ENCODE results near the gene MYOZ3. TPM values are rescaled to one million over a fixed set of nuclear protein-coding genes. Genes with fewer than 3 reads are reported as not detected.
A peak's percentile ranks its signal among the peaks of the same experiment; 100 is the strongest.

MYOZ3 gene
- polyA plus RNA-seq, 1 experiment, result 0.51 TPM

DNA sequence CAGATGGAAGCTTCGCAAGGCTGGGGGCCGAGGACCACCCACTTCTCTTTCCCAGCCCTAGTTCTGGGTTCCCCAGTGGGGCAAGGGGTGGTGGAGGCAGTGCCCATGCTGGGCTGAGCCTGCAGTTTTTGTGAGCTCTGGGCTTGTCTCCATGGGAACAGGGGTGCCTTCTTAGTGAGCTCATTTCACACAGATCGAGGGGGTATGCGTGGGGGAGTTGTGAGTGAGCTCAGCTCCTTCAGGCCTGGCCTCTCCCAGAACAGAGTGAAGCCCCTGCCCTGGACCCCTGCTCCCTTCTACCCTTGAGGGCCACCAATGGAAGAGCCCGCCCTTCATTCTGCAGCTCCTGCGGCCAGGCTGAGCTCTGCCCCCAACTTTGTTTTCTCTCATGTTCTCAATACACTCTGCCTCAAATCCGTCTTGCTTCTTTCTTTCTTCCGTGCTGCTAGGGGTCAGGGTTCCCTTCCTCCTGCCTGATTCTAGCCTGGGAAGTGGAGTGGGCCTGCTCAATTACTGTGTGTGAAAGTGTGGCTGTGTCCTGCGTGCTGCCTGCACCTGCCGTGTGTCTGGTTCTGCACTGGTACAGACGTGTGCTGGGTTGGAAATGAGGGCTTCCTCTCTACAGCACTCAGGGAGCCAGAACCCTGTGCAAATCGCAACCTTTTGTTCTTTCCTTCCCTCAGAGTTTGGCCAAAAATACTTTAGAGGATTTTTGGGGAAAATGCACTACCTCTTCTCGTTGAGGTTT, 9.0 kb upstream of the MYOZ3 start:
- ChIA-PET CTCF (interaction anchor here (0.5 to 9.3 kb wide), 7 partner anchors 9 to 336 kb away, joined by 3 to 130 read pairs (median 3); no protein-coding TSS in a partner anchor), POLR2A (no interaction called here)
- TF ChIP-seq, protein P1, sequence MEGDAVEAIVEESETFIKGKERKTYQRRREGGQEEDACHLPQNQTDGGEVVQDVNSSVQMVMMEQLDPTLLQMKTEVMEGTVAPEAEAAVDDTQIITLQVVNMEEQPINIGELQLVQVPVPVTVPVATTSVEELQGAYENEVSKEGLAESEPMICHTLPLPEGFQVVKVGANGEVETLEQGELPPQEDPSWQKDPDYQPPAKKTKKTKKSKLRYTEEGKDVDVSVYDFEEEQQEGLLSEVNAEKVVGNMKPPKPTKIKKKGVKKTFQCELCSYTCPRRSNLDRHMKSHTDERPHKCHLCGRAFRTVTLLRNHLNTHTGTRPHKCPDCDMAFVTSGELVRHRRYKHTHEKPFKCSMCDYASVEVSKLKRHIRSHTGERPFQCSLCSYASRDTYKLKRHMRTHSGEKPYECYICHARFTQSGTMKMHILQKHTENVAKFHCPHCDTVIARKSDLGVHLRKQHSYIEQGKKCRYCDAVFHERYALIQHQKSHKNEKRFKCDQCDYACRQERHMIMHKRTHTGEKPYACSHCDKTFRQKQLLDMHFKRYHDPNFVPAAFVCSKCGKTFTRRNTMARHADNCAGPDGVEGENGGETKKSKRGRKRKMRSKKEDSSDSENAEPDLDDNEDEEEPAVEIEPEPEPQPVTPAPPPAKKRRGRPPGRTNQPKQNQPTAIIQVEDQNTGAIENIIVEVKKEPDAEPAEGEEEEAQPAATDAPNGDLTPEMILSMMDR (IDR thresholded peaks at IDR 0.05; ENCODE audit: low read depth, low read length), result no peak

DNA sequence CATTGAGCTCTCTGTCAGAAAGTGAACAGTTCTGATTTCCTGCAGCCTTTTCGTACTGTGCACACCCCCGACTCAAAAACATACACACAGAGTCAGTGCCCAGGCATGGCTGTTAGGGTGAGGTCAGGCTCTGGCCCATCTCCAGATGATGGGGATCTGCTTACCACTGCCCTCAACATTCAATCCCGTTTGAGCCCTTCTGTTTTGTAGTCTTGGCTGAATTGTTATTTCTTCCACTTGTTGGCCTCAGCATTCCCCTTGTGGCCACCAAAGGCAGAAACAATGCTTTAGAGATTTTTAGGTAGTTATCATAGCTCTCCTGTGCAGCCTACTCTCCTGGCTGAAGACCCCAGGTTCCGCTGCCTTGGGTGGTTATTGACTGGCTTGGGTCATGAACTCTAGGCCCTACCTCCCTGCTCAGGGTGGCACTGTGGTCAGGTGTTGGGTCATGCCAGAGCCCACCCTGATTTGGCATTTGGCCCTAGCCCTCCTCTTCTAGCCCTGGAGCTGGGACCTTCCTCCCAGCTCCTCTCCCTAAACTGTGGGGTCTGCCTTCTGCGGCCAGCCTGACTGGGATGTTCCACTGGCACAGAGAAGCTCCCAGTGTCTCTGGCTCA, 7.8 kb upstream of the MYOZ3 start:
- ChIA-PET POLR2A (interaction anchor here (0.6 to 1.8 kb wide), 2 partner anchors 11 to 180 kb away, joined by 7 to 13 read pairs; no protein-coding TSS in a partner anchor), CTCF (interaction anchor here (0.6 to 9.3 kb wide), 10 partner anchors 8 to 1135 kb away, joined by 3 to 130 read pairs (median 4); no protein-coding TSS in a partner anchor)
- H3K27me3 ChIP-seq (ENCODE audit: control insufficient read depth, insufficient read depth, low read length), result no peaks in the 10 kb centered on the region
- H3K27ac ChIP-seq (ENCODE audit: low read depth, low read length), result no peak overlapping the region
- H3K4me3 ChIP-seq (ENCODE audit: low read depth, low read length), result no peak overlapping the region
- TF ChIP-seq, protein P1 (IDR thresholded peaks at IDR 0.05; ENCODE audit: low read depth, low read length), result peak; percentile 53
- no peak for DNase-seq (ENCODE audit: low read depth, low spot score)
- H3K9me3 ChIP-seq (ENCODE audit: control insufficient read depth, insufficient read depth, low read length), result no peaks in the 10 kb centered on the region; the same call in 1 of the 2 replicates

More for the DNA sequence above, 9.0 kb upstream of the MYOZ3 start:
- Histone ChIP-seq H3K27me3 (ENCODE audit: control insufficient read depth, insufficient read depth, low read length) (no peaks in the 10 kb centered on the region), H3K27ac (ENCODE audit: low read depth, low read length) (no peak overlapping the region), H3K9me3 (ENCODE audit: control insufficient read depth, insufficient read depth, low read length) (no peaks in the 10 kb centered on the region; the same call in 1 of the 2 replicates), H3K4me3 (ENCODE audit: low read depth, low read length) (no peak overlapping the region)
- no peak for DNase-seq (ENCODE audit: low read depth, low spot score)

DNA sequence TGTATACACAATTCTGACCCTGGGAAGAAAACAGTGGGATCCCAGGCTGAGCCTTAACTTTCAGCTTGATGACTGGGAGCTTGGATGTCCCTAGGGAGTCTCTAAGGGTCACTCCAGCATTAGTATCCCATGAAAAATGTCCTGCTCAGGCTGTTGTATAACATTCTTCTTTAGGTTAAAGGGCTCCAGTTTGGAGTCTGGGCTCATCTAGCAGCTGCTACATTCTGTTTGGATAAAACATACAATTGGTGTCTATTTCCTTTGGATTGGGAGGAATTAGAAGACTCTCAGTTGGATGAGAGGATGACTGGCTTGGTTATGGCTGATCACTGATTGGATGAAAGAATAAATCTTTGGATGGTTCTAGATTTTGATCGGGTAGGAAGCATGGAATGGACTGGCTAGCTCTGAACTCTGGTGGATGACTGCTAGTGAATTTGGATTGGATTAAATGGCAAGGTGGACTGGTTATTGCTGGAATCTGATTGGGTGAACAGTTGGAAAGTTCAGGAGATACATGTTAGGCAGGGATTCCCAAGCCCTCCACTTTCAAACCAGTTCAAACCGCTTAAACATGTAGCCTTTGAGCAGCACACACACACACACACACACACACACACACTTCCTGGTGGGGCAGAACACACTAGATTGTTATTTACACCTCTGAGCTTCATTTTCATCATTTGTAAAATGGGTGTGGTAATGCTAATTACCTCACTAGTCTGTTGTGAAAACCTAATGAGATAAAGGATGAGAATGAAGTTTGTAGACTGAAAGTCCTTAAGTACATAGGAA, 7.1 kb upstream of the MYOZ3 start:
- DNase-seq (ENCODE audit: low read depth, low spot score), result no peak
- TF ChIP-seq, protein P1 (IDR thresholded peaks at IDR 0.05; ENCODE audit: low read depth, low read length), result no peak
- no peaks in the 10 kb centered on the region for H3K27me3 ChIP-seq (ENCODE audit: control insufficient read depth, insufficient read depth, low read length)
- H3K9me3 ChIP-seq (ENCODE audit: control insufficient read depth, insufficient read depth, low read length), result no peaks in the 10 kb centered on the region; the same call in 1 of the 2 replicates
- ChIA-PET POLR2A (interaction anchor here (0.6 to 1.8 kb wide), 4 partner anchors 11 to 1230 kb away, joined by 3 to 13 read pairs (median 5); partner anchors contain the start of gene RBM22), CTCF (interaction anchor here (0.5 to 9.3 kb wide), 13 partner anchors 9 to 1136 kb away, joined by 3 to 130 read pairs (median 4); no protein-coding TSS in a partner anchor)
- H3K27ac ChIP-seq (ENCODE audit: low read depth, low read length), result no peak overlapping the region
- no peak overlapping the region for H3K4me3 ChIP-seq (ENCODE audit: low read depth, low read length)

DNA sequence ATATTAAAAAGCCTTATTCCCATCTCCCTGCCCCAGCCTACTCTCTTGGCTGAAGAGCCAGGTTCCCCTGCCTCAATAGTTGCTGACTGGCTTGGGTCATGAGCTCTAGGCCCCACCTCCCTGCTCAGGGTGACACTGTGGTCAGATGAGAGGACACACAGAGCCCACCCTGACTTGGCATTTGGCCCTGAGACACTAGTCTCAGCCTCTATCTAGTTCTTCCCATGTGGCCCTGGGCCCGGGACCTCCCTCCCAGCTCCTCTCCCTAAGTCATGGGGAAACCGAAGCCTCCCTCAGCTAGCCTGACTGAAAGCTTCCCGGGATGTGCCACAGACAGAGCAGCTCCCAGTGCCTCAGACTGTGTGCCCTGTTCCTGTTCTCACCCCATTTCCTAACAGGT, 5.8 kb upstream of the MYOZ3 start:
- Histone ChIP-seq H3K27me3 (ENCODE audit: control insufficient read depth, insufficient read depth, low read length) (no peaks in the 10 kb centered on the region), H3K27ac (ENCODE audit: low read depth, low read length) (no peak overlapping the region), H3K4me3 (ENCODE audit: low read depth, low read length) (no peak overlapping the region), H3K9me3 (ENCODE audit: control insufficient read depth, insufficient read depth, low read length) (no peaks in the 10 kb centered on the region)
- CTCF ChIA-PET, result interaction anchor here (0.7 to 9.3 kb wide), 9 partner anchors 10 to 196 kb away, joined by 3 to 130 read pairs (median 4); no protein-coding TSS in a partner anchor
- TF ChIP-seq, protein P1 (IDR thresholded peaks at IDR 0.05; ENCODE audit: low read depth, low read length), result no peak
- POLR2A ChIA-PET, result interaction anchor here (0.5 kb wide), 1 partner anchor 465 kb away, joined by 7 read pairs; no protein-coding TSS in a partner anchor
- no peak for DNase-seq (ENCODE audit: low read depth, low spot score)

All from AG04450 (cell line).